GM19438 (cell line): Measurements from ENCODE around the gene CCNDBP1.
"Not testable (repeated sequence)": the region's sequence is repeated elsewhere in the genome, so short reads cannot be mapped to it uniquely, and the experiment has no call there.

Experiments used
- ATAC-seq: cut with Tn5 transposase; IDR thresholded peaks from one replicate; pipeline ENCODE4 v1.9.1; 2021; ENCODE audit warnings: low read depth; ENCODE audit not compliant: unreplicated experiment

The CCNDBP1 gene, protein sequence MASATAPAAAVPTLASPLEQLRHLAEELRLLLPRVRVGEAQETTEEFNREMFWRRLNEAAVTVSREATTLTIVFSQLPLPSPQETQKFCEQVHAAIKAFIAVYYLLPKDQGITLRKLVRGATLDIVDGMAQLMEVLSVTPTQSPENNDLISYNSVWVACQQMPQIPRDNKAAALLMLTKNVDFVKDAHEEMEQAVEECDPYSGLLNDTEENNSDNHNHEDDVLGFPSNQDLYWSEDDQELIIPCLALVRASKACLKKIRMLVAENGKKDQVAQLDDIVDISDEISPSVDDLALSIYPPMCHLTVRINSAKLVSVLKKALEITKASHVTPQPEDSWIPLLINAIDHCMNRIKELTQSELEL

DNA sequence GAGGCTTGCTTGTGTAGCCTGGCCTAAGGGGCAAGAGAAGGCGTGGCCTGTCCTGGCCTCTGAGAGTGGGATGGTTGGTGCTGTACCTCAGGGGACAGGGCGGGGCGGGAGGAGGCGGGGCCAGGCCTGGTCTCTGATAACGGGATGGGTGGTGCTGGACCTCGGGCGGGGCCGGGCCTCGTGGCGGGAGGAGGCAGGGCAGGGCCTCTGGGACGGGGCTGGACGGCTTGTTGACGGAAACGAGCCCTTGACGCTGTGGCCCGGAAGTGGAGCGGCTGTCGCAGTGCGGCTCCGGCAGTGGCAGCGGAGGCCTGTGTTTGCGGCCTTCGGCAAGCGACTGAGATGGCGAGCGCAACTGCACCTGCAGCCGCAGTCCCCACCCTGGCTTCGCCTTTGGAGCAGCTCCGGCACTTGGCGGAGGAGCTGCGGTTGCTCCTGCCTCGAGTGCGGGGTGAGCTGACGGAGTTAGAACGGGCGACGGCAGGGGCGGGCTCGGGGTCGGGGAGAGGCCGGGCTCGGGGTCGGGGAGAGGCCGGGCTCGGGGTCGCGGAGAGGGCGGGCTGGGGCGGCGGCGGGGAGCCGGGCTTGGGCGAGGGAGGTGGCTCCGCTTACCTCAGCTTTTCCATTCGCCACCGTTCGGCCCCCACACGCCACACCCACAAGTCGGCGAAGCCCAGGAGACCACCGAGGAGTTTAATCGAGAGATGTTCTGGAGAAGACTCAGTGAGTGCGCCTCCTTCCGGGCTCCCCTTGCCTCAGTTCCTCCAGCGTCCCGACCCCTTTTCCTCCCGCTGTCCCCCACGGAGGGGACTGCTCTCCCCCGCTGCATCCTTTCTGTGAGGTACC is at the start of gene CCNDBP1:
Gene CCNDBP1 (plus strand): TSS at position 247 of the 846 bp plus-strand sequence. CDS start 96 bp downstream, at position 343.
- ATAC-seq: peak; percentile 87

DNA sequence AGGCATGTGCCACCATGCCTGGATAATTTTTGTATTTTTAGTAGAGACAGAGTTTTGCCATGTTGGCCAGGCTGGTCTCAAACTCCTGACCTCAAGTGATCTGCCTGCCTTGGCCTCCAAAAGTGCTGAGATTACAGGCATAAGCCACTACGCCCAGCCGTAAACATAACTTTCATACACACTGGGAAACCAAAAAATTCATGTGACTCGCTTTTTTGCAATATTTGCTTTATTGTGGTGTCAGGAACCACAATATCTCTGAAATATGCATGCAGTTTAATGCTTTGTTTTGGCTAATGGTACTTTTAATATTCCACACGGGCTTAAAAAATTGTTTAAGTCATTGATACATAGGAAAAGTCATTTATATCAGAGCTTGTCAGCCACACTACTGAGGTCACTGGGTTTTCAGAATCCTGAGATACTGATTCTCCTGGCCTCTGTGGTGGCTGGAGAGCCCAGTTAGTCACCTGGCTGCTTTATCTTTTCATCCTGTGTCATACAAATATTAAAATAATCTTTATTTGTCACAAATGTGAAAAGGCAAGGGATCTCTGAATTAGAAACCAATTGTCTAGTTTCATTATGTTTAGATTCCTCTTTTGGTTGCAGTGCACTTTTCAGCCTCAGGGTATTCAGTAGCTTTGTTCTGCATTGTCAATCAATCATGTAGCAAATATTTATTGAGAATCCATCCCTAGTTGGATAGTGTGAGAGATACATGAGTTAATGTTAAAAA is 41.8 kb upstream of the CCNDBP1 start:
- ATAC-seq: no peak

DNA sequence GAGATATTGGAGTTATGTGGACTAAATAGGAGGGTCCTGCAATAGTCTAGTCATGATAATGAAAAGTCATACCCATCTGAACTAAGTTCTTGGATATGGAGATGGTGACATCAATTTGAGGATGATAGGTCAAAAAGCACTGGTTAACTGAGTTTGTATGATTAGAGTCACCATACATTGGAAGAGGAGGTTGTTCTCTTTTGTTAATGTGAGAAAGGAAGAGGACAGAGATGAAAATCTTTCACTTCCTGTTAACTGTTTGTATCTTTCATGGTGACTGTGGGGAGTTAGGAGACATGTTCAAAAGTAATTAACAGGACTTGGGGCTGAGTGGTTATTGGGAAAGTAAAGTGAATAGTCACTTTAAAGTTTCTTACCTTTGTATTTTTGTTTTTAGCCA is 40.7 kb upstream of the CCNDBP1 start:
- no peak for ATAC-seq

DNA sequence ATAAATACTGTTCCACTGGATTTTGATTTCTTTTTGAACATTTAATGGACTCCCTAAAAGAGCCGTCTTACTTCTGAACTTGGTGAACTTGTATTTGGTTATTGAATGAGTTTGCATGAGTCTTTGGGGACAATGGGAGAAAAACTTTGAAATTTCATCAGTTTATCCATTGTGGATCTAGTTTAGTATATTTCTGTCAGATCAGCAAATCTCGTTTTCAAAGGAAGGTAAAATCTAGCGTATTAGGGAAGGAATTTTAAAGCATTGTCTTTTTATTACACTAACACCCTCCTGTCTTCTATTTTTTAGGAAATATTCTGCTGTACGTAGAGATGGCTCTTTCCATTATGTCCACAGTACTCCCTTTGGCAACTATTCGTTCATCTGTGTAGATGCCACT is 39.0 kb upstream of the CCNDBP1 start:
- no peak for ATAC-seq

DNA sequence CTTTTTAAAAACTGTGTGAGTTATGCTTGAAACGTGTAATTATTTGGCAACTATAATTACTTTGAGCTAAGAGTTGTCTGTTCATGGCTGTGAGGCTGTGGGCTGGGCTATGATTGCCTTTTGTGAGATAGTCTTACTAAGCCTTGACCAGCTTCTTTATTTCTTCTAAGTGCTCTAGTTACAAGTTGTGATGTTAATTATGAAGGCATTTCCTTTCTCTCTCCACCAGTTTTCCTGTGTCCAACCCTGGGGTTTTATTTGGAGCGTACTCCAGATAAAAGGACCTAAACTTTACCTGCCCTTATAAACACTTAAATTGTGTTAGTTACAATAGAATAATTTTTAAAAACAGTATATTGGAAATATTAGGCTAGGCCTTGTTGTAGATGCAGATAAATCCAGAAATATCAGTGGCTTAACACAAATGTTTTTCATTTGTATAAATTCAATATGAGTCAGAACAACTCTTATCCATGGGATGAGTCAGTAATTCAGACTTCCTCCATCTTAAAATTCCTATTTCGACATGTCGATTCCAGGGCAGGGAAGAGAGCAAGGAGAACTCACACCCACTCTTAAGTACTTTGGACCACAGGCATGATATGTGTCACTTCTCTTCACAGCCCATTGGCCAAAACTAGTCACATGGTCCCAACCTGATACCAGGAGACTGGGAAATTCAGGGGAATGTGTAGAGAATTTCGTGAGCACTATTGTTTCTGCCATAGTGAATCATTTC is 34.8 kb upstream of the CCNDBP1 start:
- no peak for ATAC-seq

DNA sequence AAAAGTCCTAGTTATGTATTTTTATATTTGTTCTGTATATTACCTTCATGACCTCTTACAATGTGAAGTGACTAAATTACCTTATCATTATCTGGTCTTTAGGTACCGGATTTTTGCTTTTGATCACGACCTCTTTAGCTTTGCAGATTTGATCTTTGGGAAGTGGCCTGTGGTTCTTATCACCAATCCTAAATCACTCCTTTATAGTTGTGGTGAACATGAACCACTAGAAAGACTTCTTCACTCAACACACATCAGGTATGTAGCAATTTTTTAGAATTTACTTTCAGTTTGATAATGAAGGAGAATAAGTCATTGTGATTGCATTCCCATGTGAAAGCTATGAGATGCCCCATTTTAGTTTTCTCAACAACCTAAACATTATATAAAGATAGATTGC is 33.5 kb upstream of the CCNDBP1 start:
- no peak for ATAC-seq

DNA sequence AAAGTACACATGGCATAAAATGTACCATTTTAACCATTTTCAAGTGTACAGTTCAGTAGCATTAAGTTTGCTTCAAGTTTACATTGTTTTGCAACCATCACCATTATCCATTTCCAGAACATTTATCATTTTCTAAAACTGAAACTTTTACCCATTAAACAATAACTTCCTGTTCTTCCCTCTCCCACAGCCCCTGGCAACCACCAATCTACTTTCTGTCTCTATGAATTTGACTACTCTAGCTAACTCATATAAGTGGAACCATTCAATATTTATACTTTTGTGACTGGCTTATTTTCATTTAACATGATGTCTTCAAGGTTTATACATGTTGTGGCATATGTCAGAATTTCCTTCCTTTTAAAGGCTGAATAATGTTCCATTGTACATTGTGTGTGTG is 31.9 kb upstream of the CCNDBP1 start:
- no peak for ATAC-seq

DNA sequence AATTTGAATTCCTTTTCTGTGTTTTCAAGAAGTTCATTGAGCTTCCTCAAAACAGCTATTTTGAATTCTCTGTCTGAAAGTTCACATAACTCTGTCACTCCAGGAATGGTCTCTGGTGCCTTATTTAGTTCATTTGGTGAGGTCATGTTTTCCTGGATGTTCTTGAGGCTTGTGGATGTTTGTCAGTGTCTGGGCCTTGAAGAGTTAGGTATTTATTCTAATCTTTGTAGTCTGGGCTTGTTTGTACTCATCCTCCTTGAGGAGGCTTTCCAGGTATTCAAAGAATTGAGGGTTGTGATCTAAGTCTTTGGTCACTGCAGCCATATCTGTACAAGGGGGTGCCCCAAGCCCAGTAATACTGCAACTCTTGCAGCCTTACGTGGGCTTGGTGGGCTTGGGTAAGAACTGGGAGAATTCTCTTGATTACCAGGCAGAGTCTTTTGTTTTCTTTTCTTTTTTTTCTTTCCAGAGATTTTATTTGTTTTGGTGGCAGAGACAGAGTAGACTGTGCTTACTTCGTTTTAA is 19.3 kb upstream of the CCNDBP1 start:
- ATAC-seq: no peak

DNA sequence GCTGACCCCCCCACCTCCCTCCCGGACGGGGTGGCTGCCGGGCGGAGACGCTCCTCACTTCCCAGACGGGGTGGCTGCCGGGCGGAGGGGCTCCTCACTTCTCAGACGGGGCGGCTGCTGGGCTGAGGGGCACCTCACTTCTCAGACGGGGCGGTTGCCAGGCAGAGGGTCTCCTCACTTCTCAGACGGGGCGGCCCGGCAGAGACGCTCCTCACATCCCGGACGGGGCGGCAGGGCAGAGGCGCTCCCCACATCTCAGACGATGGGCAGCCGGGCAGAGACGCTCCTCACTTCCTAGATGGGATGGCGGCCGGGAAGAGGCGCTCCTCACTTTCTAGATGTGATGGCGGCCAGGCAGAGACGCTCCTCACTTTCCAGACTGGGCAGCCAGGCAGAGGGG is 17.9 kb upstream of the CCNDBP1 start:
- ATAC-seq: not testable (repeated sequence)

DNA sequence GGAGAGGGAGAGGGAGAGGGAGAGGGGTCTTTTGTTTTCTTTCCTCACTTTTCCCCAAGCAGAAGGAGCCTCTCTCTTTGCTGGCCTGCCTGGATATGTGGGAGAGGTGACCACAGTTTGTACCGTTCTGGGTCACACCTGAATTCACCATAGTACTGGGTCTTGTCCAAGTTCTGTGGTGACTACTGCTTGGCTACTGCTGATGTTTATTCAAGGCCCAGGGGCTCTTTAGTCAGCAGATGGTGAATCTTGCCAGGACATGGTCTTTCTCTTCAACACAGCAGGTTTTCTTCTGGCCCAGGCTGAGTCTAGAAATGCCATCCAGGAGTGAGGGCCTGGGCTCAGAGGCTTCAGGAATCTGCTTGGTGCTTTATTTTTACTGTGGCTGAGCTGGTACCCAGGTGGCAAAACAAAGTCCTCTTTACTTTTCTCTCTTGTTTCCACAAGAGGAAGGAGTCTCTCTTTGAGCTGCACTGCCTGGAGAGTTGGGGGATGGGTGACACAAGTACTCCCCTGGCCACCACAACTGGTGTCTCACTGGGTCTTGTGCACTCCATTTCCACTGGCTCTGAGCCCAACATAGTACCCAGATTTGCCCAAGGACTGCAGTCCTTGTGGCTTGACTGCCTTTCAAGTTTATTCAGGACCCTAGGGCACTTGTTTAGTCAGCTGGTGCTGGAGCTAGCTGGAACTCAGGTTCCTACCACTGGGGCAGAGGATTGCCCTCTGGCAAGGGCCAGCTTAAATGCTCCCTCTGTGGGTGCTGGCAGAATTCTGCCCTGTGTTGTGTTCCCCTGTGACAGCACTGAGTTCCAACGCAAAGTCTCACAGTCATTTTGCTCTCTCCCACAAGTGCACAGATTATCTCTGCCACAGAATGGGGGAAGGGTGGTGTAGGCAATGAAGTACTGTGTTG is 16.8 kb upstream of the CCNDBP1 start:
- no peak for ATAC-seq

DNA sequence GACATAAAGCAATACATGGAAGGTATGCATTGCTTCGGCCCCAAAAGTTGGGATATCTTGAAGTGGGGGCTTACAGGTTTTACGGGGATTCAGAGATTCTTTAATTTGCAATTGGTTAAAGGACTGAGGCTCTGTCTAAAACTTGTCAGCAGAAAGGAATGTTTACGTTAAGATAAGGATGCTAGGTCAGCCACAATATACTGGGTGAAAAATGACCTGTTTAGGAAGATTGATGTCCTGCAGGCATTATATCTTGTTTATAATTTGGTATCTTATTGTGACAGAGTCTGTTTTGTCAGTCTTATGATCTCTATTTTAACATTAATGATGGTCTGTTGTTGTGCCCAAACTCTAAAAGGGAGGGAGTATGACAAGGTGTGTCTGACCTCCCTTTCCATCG is 15.3 kb upstream of the CCNDBP1 start:
- ATAC-seq: no peak

DNA sequence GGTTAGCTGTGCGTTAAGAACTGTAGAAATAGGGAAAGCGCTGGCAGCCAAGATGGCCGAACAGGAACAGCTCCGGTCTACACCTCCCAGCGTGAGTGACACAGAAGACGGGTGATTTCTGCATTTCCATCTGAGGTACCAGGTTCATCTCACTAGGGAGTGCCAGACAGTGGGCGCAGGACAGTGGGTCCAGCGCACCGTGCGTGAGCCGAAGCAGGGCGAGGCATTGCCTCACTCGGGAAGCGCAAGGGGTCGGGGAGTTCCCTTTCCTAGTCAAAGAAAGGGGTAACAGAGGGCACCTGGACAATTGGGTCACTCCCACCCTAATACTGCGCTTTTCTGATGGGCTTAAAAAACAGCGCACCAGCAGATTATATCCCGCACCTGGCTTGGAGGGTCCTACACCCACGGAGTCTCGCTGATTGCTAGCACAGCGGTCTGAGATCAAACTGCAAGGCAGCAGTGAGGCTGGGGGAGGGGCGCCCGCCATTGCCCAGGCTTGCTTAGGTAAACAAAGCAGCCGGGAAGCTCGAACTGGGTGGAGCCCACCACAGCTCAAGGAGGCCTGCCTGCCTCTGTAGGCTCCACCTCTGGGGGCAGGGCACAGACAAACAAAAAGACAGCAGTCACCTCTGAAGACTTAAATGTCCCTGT is 9.4 kb upstream of the CCNDBP1 start:
- ATAC-seq: not testable (repeated sequence)

DNA sequence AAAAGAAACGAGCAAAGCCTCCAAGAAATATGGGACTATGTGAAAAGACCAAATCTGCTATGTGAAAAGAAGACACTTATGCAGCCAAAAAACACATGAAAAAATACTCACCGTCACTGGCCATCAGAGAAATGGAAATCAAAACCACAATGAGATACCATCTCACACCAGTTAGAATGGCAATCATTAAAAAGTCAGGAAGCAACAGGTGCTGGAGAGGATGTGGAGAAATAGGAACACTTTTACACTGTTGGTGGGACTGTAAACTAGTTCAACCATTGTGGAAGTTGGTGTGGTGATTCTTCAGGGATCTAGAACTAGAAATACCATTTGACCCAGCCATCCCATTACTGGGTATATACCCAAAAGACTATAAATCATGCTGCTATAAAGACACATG is 8.1 kb upstream of the CCNDBP1 start:
- ATAC-seq: not testable (repeated sequence)

DNA sequence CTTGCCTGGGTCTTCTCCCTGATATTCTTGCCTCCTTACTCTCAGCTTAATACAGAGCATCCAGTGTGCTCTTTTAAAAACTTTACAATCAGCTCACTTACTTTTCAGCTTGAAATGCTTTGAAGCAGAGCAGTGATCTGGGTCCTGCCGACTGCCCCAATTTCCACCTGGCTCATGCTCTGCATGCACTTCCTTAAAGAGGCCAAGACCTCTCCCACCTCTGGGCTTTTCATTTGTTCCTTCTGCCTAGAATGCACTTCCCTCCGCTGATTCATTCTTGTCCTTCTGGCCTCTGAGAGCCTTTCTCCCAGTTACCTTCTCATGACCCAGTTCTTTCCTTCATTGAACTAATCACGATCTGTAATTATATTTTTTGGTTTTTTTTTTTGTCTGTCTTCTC is 1.9 kb upstream of the CCNDBP1 start:
- no peak for ATAC-seq

DNA sequence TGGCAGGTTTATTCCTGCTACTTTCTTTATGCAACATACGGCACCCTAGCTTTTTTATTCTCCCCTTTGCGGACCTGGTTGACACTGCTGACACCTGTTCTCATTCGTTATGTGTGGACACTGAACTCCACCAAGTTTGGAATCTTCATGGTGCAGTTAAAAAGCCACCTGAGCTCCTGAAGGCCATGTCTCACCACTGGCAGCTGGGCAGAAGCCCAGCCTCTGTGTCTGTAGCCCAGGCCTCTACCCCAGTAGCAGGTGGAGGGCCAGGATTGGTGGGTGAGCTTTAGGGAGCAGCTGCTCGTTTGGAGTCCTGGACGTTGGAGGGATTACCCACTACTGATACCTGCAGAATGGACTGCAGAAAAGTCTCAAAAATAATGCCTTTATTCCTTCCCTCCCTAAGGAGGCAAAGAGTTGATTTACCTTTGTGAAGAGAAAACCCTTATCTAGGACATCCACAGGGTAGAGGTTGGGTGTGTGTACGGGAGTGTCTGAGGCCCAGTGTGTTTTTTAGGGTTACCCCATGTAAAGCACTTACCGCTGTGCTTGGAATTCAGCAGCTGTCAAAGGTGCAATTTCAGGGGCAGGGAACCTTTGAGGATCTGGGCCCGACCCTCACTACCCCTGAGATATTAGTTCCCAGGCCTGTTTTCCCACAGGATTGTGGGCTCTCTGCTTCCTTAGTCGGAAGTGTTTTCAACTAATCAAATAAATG is 637 bp upstream of the CCNDBP1 start:
- ATAC-seq: no peak

DNA sequence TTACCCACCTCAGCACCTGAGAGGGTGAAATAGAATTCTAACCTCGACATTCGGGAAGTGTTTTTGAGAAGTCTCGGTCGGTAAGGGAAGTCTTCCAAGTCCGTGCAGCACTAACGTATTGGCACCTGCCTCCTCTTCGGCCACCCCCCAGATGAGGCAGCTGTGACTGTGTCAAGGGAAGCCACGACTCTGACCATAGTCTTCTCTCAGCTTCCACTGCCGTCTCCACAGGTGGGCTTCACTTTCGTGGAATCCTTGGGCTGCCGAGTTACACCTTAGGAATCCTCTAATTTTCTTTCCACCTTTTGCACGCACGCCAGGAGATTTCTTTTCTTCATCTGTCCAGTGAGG is 775 bp downstream of the CCNDBP1 start:
- peak; percentile 23 for ATAC-seq

DNA sequence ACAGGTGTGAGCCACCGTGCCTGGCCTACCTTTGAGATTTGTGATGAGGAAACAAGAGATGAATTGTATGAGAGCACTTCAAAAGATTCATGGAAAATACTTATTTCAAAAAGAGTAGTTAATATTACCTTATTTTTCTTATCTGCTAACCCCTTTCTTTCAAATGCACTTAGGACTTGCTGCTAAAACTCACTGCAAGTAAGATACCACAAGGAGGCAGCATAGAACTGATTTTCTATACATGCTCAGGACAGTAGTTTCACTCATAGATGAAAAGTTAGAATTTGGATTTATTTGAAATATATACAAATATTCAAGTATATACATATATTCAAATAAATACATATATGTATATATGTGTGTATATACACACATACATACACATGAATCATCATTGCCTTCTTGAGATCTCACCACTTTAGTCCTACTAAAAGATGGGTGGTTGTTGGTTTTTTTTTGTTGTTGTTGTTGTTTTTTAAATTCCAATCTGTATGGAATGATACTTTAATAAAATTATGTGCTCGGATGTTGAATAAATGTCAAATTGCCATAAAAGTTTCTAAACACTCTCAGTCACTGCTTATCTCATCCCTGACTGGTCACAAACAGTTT is 2.4 kb downstream of the CCNDBP1 start:
- ATAC-seq: no peak

DNA sequence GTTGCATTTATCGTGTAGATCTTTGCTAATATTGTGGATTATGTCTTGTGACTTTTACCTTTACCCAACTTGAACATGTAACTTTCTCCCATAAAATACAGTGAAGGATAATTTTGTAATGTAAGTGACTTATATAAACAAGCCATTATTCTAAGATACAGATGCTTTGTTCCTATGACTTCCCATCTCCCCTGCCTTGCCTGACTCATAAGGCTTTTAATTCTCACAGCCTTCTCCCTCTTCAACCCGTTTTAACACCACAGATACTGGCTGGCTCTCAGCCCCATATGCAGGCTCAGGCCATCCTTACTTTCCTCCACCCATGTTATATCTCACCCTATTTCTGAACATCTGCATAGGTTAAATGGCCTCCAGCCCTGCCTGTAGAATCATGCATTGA is 4.1 kb downstream of the CCNDBP1 start:
- no peak for ATAC-seq
